HG03060 (cell line): ENCODE results near the gene SEMA5B.

Experiments used
- ATAC-seq: cut with Tn5 transposase; IDR thresholded peaks from one replicate; pipeline ENCODE4 v1.9.1; 2021; ENCODE audit warnings: low read depth, moderate number of reproducible peaks; ENCODE audit not compliant: unreplicated experiment

SEMA5B gene, protein sequence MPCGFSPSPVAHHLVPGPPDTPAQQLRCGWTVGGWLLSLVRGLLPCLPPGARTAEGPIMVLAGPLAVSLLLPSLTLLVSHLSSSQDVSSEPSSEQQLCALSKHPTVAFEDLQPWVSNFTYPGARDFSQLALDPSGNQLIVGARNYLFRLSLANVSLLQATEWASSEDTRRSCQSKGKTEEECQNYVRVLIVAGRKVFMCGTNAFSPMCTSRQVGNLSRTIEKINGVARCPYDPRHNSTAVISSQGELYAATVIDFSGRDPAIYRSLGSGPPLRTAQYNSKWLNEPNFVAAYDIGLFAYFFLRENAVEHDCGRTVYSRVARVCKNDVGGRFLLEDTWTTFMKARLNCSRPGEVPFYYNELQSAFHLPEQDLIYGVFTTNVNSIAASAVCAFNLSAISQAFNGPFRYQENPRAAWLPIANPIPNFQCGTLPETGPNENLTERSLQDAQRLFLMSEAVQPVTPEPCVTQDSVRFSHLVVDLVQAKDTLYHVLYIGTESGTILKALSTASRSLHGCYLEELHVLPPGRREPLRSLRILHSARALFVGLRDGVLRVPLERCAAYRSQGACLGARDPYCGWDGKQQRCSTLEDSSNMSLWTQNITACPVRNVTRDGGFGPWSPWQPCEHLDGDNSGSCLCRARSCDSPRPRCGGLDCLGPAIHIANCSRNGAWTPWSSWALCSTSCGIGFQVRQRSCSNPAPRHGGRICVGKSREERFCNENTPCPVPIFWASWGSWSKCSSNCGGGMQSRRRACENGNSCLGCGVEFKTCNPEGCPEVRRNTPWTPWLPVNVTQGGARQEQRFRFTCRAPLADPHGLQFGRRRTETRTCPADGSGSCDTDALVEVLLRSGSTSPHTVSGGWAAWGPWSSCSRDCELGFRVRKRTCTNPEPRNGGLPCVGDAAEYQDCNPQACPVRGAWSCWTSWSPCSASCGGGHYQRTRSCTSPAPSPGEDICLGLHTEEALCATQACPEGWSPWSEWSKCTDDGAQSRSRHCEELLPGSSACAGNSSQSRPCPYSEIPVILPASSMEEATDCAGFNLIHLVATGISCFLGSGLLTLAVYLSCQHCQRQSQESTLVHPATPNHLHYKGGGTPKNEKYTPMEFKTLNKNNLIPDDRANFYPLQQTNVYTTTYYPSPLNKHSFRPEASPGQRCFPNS

DNA sequence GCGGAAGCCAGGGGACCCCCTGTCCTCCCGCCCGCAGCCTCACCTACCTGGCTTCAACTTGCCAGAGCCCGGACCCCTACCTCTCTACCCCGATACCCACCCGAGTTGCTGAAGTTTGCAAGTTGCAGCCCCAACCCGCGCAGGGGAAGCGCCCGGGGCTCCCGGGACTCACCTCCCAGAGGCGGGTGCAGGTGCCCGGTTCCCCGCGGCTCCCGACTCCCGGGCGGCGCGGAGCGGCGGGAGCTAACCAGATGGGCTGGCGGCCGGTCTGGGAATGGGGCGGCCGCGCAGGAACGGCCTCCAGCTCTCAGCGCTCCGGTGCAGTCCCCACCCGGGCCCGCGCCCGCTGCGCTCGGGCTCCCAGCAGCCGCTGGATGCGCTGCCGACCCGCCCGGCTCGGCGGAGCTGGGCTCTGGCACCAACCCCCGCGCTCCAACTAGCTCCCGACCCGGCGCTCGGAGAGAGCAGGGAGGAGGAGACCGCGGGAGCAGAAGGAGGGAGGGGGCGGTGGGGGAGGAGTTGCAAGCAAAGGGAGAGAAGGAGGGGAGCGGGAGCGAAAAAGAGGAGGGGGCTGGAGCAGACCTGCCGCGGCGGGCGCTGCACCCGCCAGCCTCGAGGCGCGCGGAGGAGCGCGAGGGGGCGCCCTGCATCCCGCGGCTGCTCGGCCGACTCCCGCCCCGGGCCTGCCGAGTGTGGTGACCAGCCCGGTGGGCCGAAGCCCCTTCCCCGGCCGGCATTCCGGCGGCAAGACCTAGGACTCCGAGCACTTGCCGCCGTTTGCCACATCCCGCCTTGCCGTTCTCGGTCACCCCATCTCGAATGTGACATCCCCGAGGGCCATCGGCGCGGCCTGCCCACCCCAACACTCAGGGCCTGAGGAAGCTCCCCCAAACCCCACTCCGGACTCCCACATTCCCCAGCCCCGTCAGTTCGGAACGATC is at the start of gene SEMA5B:
SEMA5B (minus strand) TSS at position 472 of the 941 bp plus-strand sequence. CDS start 66,500 bp downstream, outside the sequence.
- no peak for ATAC-seq

DNA sequence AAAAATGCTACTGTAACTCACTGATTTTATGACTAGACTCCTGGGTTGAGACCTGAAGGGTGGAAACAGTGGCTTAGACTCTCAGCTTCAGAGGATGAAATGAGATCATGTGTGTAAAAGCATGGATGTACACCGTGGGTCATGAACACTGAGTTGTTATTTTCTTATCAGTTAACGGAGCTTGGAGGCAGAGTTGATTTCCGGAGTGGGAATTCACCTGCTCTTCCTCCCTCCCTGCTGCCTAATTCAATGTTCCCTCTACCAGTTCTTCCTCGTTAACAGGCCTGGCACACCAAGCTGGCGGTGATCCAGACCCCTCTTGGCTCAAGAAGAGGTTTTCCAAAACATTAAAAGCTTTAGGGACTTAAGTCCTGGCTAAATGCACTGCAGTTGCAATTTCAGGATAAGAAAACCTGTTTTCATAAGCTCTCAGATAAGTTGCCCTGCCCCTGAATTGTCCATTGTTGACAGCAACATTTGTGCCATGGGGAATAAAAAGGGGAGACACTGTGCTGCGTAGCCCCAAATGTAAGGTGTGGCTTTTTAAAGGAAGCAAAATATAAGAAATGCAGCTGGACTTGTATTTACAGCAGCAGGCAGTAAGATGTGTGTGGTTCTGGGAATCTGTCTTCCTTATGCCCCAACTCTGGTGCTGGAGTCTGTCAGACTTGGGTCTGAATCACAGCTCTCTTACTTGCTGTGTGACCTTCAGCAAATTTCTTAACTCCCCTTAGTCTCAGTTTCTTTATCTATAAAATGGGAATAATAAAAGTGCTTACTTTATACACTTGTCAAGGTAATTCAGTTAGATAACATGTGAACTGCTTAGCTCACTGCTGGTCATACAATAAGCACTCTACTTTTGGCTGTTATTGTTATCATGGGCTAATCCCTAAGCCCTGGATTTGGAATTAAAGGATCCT is 49.2 kb upstream of the SEMA5B start:
- ATAC-seq, result no peak

DNA sequence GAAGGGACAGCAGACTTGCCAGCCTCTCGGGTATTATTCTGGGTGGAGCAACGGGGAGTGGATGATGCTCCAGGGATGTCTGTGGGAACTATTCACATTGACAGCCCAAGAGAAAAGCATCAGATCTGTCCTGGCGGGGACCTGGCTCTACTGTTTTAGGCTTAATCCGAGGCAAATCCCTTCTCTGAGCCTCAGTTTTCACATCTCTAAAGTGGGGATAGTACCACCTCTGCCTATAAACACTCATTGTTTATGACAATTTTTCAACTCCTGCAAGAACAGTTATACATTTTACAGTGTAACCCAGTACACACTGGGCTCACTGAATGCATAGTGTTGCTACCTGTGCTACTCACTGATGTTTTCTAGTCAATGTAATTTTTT is 48.5 kb upstream of the SEMA5B start:
- no peak for ATAC-seq

DNA sequence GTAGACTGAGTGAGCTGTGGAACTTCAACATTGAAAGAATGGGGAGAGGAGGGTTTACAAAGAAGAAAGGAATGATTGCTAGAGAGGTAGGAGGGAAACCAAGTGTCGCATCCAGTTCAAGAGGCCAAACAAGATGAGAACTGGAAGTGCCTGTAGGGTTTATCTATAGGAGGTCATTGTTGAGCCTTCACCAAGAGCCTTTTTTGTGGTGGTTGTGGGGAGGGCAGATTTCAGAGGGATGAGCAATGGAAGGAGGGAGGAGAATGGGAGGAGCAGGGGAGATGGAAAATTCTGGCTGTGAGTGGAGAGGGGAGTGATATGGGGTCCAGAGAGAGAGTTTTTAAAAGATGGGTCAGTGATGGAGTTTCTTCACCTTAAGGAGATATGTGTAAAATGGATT is 47.8 kb upstream of the SEMA5B start:
- no peak for ATAC-seq

DNA sequence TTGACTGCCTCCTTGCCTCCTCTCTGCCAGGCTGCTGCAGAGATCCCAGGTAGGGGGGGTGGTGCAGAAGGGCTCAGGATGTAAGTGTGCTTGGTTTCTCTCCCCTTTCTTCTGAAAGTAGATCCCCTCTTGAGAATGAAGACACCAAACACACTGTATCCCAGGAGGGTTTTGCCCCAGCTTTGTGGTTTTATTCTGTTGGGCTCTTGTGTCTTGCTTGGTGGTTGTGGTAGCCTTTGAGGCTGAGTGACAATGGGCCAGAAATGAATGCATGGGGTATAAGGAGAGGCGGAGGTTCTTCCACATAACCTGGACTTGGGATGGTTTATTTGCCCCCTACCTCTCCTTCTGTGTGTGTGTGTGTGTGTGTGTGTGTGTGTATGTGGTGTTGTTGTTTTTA is 45.0 kb upstream of the SEMA5B start:
- no peak for ATAC-seq

DNA sequence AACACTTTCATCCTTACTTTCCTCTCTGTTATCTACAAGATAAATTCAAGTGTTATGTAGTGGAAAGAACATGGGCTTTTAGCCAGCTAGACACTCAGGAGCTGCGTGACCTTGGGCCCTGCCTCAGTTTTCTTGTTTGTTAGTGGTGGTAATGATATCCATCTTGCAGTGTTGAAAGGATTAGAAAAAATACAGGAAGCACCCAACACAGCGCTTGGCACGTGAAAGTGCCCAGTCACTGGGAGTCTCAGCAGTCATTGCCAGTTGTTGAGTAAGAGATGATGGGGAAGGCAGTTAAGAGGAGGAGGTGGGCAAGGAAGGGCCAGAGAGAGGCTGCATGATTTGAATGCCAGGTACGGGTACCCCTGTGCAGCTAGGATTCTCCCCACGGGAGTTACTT is 44.6 kb upstream of the SEMA5B start:
- no peak for ATAC-seq

DNA sequence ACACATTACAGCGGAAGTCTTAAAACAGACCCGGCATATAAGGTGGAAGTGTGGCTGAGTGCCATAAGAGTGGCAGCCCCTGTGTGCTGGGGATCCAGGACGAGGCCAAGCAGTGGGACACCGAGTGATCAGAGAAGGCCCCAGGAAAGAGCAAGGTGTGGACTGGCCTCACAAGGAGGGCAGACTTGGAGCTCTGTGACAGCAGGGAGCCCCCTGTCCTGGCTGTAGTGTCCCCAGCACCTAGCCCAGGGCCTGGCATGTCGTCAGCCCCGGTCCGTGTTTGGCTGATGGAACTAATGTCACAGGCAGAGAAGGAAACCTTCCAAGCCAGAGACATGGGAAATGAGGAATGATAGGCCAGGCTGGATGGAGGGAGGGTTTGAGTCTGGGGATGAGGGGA is 44.0 kb upstream of the SEMA5B start:
- ATAC-seq, result no peak

DNA sequence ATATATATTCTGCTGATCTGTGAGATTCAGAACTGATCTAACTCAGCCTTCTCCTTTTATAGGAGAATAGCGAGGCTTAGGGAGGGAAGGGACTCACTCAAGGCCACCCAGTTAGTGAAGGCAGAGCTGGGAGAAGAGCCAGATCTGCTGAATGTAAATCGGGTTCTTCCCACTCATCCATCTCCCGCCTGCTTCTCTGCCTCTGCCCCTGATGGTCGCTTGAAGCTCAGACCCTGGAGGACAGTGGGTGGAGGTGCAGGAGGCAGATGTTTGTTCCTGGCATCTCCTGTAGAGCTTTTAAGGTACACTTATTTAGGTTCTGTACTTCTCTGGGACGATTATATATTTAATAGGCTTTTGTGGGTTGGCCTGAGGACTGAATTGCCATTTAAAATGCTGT is 43.6 kb upstream of the SEMA5B start:
- no peak for ATAC-seq

DNA sequence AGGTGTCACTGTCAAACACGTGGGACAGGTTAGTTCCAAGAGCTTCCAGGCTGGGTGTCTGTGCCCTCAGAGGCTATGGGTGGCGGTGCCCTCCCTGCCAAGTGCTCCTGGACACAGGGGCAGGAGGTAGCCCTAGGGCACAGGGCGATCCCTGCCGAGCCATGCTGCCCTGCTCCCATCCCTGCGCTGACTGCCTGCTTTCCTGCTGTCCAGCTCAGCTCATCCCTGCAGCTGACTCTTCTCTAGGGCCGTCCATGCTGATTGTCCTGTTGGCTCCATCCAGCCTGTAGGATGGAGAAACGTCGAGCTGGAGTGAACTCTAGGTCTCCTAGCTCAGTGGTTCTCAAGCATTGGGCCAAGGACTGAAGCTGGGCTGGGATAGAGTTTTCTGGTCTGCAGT is 42.9 kb upstream of the SEMA5B start:
- no peak for ATAC-seq

DNA sequence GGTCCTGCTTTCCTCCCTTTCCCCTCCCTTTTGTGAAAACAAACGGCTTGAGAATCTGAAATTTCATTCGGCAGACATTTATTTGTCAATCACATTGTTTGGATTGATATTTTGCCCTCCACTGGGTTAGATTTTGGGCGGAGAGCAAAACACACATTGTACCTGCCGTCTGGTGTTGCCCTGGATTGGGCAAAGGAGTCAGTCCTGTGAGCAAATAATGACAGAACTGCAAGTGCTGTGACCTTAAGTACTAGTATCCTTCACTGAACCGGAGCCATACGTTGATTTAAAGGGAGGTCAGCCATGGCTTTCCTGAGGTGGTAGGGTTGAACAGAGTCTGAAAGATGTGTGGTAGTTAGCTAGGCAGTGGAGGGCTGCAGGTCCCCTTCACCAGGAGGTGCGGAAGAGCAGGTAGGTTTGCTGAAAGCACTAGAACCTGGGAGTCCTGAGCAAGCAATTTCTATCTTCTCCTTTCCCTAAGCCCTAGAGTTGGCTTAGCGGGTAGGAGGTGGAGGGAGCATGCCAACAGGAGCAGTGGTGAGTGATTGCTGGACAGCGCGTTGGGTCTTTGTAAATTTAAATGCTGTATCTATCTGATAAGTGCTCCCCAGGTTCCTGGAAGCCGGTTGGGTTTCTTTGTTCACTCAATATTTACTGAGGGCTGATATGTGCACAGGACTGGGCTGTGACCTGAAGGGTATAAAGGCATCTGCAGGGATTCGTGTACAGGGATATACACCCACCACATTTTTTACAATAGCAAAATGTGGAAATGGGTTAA is 41.2 kb upstream of the SEMA5B start:
- ATAC-seq, result no peak

DNA sequence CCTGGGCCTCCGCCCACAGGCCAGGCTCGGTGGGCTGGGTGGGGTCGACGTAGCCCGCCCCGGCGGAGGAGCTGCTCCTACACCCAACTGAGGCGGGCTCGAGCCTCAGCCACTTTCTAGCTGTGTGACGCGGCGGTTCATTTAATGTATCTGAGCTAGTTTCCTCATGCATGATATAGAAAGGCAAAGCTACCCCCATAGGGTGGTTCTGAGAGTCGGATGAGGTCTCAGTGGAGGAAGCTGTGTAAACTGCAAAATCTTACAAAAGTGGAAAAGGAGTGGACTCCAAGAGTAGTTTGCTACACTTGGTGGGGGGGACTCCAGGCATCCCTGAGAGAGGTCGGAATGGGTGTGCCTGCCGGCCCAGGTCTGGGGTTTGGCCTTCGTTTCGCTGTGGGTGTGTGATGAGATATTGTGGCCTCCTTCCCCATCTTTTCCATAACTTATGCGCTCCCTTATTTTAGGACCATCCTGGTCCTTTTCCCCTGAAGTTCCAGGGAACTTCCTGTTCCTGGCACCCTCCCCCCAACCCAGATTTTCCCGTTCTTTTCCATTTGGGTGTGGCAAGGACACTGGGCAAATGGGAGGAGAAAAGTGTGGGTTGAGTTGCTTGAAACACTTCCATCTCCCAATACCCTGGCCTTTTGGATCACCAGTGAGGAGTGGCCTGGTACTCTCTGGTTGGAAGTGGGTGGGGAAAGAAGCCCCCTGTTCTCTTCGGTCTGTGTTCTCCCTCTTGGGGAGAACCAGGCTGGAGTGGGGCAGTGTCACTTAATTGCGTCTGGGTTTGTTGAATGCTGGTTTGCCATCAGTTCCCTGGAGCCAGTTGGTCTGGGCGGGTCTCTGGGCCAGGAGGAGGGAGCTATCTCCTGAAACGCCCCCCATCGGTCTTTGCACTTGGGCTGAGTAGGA is 40.4 kb upstream of the SEMA5B start:
- peak; percentile 19 for ATAC-seq

DNA sequence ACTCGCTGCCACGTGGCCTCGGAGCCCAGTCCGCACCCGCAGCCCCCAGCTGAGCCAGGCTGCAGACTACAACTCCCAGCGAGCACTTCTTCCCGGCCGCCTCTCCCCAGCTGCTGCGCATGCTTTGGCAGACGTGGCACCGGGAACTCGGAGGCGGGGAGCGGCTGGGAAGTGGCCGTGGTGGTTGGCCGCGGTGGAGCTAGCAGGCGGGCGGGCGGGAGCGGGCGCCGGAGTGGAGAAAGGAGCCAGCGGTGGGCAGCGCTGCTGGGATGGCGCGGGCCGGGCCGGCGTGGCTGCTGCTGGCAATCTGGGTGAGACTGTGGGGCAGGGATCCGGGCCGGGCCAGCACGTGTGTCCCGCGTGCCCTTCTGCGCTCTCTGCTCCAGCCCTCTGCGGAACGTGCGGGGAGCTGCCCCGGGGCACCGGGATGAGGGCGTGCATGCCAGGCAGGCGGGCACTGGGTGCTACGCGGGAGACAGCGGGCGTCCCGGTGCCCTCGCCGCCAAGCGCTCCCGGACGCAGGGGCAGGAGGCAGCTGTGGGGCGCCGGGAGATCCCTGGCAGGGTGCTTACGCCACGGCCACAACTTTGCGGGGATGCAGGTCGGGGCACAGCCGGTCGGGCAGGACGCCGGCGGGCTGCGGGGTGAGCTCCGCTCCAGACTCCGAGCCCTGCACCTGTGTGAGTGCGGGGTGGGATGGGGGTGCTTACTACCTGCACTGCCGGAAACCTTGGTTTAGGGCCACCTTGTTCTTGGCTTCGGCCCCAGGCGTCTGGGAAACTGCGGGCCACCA is 39.5 kb upstream of the SEMA5B start, which contains the start of gene PDIA5:
PDIA5 (plus strand) TSS at position 130 of the 793 bp plus-strand sequence; CDS start at position 270, 140 bp downstream.
- ATAC-seq, result peak; percentile 65

DNA sequence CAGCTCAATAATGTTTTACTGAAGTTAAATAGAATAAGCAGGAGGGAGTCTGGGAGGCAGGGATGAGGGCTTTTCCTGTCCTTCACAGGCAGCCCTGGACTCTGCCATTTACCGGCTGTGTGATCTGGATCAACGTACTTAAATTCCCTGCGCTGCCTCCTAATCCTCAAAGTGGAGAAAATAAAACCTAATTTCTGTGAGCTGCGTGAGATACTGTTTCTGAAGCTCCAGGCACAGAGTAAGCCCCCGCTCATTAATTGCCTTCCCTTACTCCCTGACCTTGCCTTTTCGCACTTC is 39.0 kb upstream of the SEMA5B start:
- no peak for ATAC-seq

DNA sequence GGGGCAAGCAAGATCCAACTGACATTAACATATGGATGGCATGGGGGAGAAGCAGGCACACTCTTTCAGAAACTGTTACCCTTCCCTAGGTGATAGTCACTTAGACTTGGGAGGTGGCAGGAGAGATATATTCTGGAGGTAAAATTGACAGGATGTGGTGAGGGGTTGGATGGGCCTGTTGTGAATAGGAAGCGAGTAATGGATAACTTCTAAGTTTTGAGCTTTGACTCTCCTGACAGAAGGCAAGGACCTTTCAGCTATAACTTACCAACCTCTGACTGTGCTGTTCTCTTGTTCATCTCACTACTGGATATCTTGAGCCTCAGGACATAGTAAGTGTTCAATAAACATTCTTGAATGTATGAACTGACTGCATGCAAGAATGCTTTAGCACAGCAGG is 37.4 kb upstream of the SEMA5B start:
- ATAC-seq, result no peak

DNA sequence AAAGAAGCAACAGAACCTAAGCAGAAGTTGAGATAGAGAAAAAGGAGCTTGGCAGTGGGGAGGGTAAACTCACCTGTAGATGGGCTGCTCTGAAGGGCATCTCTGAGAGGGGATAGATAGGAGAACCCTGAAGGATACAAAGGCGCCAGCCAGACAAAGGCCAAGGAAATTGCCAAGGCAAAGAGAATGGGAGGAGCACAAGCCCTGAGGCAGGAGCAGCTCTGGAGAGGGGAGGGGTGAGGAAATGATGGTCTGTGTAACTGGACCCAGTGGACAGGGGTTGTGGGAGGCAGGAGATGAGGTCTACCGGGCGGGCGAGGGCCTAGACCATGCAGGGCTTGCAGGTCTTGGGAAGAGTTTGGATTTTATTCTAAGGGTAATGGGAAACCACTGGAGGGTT is 36.9 kb upstream of the SEMA5B start:
- no peak for ATAC-seq

DNA sequence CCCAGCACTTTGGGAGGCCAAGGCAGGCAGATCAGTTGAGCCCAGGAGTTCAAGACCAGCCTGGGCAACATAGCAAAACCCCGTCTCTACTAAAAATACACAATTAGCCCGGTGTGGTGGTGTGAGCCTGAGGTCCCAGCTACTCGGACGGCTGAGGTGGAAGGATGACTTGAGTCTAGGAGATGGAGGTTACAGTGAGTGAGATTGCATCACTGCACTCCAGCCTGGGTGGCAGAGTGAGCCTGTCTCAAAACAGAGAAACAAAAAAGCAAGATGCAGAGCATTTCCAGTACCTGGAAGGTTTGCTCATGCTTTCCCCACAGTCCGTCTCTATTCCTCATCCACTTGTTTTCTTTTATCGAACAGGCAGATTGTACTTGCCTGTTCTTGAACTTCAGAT is 35.5 kb upstream of the SEMA5B start:
- ATAC-seq, result no peak

DNA sequence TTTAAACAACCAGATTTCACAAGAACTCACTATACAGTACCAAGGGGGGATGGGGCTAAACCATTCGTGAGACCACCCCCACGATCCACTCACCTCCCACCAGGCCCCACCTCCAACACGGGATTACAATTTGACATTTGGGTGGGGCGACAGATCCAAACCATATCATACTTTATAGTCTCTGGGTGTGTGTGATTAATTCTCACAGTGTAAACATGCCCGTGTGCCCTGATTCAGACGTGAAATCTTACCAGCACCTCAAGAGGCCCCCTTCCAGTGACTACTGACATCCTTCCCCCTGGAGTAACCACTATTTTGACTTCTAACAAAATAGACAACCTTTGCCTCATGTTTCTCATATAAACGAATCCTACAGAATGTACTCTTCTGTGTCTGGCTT is 34.3 kb upstream of the SEMA5B start:
- no peak for ATAC-seq
